Right lobe of liver (tissue), 4 donors: ENCODE results near the gene TRIM52.
"Not testable (repeated sequence)": the region's sequence is repeated elsewhere in the genome, so short reads cannot be mapped to it uniquely, and the experiment has no call there.

ENCODE experiments used
- POLR2A ChIP-seq: fragments of 450-650 bp; IDR thresholded peaks from one replicate; pipeline ENCODE4 v1.6.1; 2017; ENCODE audit warnings: antibody characterized with exemption, mild to moderate bottlenecking
- TF ChIP-seq, protein P1 (sequence below), 4 donors: fragments of 200-600 bp in 3 of 4; fragments of 450-650 bp in 1 of 4; IDR thresholded peaks; one replicate each; pipeline versions ENCODE4 v1.5.1 to v1.8.0; 2016 to 2022; ENCODE audit warnings: antibody characterized with exemption in 4 of 4, mild to moderate bottlenecking in 2 of 4
- donor health status: DM: no; HTN: no; CAD: no.
- donor health status: DM: no; HTN: no; CAD: no.
- donor health status: DM: no; HTN: yes; CAD: no.

DNA sequence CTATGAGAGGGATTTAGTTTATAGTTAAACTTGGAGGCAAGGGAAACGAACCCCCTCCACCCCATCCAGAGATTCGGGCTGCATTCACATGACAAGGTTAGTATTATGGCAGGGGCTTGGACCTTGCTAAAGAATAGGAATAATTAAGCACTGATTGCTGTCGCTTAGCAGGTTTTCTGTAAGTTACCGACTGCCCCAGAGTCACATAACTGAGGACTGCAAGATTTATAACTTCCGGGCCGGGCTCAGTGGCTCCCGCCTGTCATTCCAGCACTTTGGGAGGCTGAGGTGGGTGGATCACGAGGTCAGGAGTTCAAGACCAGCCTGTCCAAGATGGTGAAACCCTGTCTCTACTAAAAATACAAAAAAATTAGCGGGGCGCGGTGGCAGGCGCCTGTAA is 7.0 kb upstream of the TRIM52 start:
- not testable (repeated sequence) for TF ChIP-seq POLR2A
- TF ChIP-seq, protein P1, sequence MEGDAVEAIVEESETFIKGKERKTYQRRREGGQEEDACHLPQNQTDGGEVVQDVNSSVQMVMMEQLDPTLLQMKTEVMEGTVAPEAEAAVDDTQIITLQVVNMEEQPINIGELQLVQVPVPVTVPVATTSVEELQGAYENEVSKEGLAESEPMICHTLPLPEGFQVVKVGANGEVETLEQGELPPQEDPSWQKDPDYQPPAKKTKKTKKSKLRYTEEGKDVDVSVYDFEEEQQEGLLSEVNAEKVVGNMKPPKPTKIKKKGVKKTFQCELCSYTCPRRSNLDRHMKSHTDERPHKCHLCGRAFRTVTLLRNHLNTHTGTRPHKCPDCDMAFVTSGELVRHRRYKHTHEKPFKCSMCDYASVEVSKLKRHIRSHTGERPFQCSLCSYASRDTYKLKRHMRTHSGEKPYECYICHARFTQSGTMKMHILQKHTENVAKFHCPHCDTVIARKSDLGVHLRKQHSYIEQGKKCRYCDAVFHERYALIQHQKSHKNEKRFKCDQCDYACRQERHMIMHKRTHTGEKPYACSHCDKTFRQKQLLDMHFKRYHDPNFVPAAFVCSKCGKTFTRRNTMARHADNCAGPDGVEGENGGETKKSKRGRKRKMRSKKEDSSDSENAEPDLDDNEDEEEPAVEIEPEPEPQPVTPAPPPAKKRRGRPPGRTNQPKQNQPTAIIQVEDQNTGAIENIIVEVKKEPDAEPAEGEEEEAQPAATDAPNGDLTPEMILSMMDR (IDR thresholded peaks at IDR 0.05), result not testable (repeated sequence)
